SU-DHL-6 (cell line): ENCODE measurements around the gene PAQR4.

ENCODE experiments used
- EZH2phosphoT487 ChIP-seq: fragments of 200-600 bp; sonication (generic), shearing (Covaris generic); conservative IDR thresholded peaks from 2 replicates; pipeline ENCODE4 v1.6.1; 2018; ENCODE audit warnings: mild to moderate bottlenecking, antibody characterized with exemption, low read length, moderate library complexity, mixed read lengths
- TF ChIP-seq, protein P1 (sequence below): fragments of 200-600 bp; sonication (generic); IDR thresholded peaks from one replicate; pipeline ENCODE4 v1.5.1; 2017; ENCODE audit warnings: antibody characterized with exemption, mild to moderate bottlenecking, low read length, moderate library complexity; ENCODE audit not compliant: insufficient read depth, poor library complexity, severe bottlenecking

DNA sequence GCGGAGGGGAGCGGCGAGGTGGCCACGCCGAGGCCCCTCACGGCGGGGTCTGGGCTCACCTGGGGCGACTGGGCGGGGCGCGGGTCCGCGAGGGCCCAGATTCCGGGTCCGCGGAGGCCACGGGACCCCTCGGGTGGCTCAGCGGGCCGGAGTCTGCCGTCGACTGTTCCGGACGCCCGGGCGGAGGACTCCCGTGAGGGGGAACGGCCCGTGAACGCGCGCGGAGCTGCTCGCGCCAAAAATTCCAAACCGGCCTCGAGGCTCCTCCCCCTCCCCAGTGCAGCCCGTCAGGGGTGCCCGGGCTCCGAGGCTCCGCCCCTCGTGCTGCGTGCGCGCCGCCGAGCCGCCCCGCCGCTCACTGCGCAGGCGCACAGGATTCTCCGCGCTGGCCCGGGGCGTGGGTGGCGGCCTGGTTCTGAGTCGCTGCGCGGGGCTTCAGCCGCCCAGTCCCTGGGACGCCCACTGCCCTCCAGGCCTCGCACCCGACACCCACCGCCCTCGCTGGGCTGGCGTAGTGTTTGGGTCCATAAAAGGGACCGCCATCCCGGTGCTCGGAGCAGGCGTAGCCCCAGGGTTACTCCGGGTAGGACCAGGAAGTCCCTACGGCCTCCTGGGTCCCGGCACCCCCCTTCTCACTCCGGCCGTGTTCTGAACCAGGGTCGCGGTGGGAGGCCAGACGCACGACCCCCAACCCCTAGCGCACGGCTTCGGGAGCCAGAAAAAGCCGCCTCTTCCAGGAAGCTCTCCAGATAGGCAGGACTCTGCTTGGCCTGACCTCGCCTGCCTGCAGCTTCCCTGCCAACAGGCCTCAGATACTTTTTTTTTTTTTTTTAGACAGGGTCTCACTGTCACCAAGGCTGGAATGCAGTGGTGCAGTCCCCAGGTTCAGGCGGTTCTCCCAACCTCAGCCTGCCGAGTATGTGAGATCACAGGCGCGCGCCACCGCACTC, 11.4 kb downstream of the PAQR4 start, which contains the start of gene PKMYT1:
- TF ChIP-seq, protein P1, sequence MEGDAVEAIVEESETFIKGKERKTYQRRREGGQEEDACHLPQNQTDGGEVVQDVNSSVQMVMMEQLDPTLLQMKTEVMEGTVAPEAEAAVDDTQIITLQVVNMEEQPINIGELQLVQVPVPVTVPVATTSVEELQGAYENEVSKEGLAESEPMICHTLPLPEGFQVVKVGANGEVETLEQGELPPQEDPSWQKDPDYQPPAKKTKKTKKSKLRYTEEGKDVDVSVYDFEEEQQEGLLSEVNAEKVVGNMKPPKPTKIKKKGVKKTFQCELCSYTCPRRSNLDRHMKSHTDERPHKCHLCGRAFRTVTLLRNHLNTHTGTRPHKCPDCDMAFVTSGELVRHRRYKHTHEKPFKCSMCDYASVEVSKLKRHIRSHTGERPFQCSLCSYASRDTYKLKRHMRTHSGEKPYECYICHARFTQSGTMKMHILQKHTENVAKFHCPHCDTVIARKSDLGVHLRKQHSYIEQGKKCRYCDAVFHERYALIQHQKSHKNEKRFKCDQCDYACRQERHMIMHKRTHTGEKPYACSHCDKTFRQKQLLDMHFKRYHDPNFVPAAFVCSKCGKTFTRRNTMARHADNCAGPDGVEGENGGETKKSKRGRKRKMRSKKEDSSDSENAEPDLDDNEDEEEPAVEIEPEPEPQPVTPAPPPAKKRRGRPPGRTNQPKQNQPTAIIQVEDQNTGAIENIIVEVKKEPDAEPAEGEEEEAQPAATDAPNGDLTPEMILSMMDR, result no peak
- no peak for TF ChIP-seq EZH2phosphoT487
